ENCODE data around the gene PCSK7.
"Not testable (repeated sequence)": the region's sequence is repeated elsewhere in the genome, so short reads cannot be mapped to it uniquely, and the experiment has no call there.

The PCSK7 gene

DNA sequence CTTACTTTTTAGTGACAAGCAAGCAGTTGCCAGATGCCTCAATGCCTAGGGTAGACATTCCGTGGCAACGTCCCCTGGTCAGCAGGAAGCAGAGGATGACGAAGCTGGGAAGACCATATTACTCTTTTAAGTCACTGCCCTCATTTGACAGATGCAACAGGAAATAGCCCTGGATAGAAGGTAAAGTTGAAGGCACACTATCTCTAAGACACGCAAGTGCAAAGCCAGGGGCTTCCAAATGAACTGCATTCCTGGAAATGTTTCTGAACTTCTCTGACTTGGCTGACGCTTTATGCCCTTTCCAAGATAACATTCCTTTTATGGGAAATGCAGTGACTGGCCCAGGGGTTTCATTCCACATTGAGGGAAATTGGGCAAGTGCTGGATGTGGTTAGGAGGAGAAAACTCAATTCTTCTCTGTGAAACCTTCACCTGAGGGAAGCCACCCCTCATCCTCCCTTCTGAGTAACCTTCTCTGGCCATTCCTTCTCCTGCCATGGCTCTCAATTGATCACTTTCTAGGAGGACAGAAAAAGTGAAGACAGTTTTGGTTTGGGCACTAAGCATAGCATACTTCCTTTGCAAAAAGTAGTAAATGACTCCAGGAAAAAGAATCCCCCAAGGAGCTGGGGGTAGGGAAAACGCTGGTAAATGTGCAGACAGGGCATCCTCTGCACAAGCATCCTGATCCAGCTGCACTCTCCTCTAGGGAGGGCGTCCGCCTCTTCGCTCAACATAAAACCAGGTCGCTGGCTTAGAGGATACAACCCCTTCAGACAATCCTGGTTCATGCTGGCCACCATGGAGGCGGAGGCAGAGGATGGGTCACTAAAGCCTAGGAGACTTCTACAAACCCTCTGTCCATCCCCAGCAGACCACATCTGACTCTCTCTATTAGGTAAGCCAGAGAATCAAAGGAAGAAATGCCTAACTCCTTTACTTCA lies 14.5 kb downstream of the PCSK7 start:
- no peak for DNase-seq (ENCODE audit: low spot score)

DNA sequence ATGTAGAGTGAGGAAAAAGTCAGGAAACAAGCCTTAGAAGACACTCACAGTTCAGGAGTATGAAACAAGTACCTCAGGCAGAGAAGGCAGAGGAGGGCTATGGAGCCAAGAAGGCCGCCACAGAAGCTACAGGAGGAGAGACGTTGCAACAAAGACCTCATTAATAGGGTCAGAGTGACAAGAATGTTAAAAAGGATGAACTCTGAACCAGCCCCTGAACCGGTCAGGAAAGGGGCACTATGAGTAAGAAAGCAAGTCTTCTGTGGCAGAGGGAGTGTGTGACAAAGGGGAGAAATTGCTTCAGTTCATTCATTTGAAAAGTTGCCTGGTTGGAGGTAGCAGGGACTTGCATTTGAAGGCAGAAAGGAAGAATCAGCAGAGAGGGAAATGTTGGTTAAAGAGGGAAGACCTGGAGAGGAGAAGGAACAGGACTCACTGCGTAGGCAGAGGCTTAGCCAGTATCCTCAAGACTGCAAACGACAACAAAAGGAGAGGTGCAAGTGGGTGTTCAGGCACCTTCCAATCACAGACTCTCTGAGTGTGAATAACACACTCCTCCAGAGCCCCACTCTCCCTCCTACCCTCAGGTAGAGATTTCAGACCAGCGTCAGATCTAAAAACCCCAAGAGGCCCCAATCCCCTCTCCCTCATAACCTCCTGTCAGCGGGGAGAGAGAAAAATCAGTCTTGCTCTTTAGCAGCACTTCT lies 17.3 kb downstream of the PCSK7 start:
- no peak for DNase-seq (ENCODE audit: low spot score)

DNA sequence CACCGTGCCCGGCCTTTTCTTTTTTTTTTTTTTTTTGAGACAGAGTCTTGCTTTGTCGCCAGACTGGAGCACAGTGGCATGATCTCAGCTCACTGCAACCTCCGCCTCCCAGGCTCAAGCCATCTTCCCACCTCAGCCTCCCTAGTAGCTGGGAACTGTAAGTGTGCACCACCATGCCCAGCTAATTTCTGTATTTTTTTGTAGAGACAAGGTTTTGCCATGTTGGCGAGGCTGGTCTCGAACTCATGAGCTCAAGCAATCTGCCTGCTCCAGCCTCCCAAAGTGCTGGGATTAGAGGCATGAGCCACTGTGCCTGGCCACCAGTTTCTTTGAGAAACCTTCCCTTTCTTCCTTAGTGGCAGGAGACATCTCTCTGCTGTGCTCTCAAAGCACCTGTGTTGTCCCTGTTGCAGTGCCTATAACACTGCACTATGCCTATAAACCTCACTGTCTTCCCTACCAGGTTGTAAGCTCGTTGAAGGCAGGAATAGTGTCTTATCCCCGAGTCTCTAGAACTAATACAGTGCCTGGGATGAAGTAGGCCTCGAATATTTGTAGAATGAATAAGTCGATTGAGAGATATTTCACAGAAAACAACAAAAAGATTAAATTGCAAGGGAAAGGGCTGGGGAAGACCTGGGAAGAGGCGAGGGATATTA lies 19.0 kb downstream of the PCSK7 start:
- no peak for DNase-seq (ENCODE audit: low spot score)

DNA sequence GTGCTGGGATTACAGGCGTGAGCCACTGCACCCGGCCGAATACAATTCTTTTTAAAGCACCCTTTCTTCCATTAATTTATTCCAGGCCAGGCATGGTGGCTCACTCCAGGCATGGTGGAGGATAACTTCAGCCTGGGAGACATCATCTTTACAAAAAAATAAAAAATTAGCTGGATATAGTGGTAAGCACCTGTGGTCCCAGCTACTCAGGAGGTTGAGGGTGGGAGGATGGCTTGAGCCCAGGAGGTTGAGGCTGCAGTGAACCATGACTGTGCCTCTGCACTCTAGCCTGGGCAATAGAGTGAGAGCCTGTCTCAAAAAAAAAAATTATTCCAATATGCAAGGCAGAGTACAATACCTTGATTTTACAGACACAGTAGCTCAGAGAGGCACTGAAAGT lies 21.3 kb downstream of the PCSK7 start:
- DNase-seq (ENCODE audit: low spot score): no peak

DNA sequence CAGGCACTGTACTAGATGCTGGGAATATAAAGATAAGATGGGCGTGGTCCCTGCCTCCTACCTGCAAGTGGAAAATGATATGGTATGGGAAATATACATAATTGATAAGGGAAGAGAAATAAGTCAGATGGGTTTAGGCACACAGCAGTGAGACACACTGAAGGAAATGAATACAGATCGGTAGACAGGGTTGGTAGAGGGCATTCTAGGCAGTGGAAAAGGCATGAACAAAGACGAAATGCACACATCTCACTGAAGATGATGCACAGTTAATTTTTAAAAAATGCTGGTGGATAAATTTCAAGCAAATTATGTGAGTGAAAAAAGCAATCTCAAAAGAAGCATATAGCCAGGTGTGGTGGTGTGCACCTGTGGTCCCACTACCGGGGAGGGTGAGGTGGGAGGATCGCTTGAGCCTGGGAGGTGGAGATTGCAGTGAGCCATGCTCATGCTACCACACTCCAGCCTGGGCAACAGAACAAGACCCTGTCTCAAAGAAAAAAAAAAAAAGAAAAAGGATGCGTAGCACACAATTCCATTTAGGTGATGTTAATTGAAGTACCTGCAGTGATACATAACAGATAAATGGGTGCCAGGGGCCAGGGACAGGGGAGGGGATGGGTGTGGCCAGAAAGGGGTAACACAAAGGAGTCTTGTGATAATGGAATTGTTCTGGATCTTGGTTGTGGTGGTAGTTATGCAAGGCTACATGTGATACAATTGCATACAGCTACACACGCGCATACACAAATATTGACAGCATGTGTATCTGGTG lies 22.3 kb downstream of the PCSK7 start:
- DNase-seq (ENCODE audit: low spot score): not testable (repeated sequence)

DNA sequence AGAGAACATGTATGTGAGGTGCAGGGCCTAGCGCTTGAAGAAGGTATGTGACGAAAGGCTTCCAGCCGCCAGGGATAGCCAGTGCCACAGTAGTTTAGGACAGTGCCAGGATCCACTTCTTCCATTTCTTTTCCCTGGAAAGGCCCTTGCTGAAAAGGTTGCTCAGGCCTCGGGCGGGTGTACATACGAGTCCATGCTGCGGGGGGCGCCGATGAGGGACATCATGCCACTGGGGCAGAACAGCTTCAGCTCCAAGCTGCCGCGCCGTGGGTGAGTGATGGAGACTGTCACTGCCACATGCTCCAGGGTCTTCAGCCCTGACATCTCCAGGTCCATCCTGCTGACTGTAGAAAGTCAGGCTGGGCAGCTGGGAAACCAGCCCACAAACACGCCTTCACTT lies 23.2 kb downstream of the PCSK7 start:
- not testable (repeated sequence) for DNase-seq (ENCODE audit: low spot score)

DNA sequence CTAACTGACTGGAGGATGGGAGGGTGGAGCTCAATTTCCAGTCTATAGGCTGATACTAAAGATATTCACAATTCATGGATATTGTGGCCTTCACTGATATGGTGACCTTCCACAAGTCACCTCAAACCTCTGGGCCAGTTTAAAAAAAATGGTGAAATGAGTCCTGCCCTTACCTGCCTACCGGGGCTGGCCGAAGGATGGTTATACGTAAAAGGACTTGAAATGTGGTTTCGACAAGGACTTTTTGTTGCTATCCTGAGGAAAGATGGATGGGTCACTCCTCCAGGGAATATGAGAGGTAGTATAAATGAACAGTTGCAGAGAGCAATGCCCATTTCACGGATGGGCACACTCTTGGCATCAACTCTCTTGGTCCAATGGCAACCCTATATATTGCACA lies 24.4 kb downstream of the PCSK7 start:
- not testable (repeated sequence) for DNase-seq (ENCODE audit: low spot score)

DNA sequence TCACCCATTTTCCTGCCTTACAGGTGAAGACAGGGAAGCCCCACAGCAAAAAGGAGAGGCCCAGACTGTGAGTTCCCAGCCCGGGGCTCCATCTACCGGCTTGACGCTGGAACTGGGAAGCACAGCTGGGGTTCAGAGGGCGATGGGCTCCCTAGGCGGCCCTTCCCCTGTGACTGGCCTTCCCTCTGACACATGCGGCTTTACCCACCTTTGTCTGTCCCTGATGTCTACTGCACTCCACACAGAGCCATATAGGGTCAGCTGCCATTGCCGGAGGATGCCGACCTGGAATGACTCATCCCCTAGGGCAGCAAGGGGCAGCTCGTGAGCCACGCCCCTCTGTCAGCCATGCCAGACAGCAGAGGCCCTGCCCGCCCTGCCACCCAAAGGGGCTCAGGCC lies 25.0 kb downstream of the PCSK7 start:
- DNase-seq (ENCODE audit: low spot score): not testable (repeated sequence)

DNA sequence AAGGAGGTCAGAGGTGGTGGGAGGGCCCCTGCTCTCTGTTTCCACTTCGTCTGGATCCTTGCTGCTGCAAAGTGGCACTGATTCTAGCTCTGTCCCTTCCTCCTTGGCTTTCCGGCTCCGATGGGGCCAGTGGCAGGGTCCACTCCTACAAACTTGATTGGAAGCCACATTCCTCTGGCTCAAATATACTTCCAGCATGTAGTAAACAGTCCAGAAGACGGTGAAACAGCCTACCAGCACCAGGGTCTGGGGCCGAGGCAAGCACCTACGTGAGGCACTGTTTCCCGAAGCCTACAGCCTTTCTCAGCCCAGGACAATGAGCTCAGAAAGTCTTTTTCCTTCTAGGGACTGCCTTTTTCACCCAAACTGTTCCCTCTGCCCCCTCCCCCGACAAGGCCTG lies 25.8 kb downstream of the PCSK7 start:
- not testable (repeated sequence) for DNase-seq (ENCODE audit: low spot score)

DNA sequence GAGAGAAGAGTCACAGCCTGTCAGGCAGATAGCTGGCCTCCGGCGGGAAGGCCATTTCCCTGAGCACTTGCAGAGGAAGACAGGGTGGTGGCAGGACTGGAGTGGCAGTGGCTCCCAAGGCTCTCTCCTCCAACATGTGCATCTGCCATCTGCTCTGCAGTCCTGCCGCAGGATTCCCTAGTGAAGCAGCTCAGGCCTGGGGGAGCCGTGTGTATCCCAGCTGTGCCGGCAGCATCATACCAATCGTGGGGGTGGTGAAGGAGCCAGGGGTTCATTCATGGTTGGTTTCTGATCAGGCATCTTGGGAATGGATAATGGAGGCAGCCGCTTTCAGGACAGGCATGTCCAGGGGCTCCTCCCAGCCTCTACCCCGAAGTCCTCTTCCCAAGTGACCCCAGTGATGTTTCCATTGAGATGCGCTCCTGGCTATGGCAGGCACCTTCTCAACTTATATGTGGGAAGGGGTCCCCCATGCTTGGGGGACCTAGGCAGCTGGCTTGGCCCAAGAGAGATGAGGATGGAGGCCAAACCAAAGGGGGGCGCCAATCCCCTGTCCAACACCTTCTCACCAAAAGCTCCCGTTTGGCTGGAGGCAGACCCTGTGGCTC lies 26.6 kb downstream of the PCSK7 start:
- DNase-seq (ENCODE audit: low spot score): no peak

DNA sequence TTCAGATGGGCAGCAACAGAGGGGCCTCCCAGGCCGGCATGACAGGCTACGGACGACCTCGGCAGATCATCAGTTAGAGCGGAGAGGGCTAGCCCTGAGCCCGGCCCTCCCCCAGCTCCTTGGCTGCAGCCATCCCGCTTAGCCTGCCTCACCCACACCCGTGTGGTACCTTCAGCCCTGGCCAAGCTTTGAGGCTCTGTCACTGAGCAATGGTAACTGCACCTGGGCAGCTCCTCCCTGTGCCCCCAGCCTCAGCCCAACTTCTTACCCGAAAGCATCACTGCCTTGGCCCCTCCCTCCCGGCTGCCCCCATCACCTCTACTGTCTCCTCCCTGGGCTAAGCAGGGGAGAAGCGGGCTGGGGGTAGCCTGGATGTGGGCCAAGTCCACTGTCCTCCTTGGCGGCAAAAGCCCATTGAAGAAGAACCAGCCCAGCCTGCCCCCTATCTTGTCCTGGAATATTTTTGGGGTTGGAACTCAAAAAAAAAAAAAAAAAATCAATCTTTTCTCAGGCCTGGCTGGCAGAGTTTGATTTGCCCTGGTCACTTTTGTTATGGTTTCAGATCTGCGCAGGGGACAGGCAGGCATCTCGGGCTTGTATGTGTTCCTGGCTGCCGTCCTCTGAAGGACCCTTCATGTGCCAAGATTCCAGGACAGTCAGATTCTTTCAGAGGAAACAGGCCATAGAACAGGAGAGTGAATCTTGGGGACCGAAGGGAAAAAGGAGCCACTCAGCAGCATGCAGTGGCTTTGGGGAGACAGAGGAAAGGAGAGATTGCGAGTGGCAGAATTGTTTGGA lies 27.4 kb downstream of the PCSK7 start:
- no peak for DNase-seq (ENCODE audit: low spot score)

DNA sequence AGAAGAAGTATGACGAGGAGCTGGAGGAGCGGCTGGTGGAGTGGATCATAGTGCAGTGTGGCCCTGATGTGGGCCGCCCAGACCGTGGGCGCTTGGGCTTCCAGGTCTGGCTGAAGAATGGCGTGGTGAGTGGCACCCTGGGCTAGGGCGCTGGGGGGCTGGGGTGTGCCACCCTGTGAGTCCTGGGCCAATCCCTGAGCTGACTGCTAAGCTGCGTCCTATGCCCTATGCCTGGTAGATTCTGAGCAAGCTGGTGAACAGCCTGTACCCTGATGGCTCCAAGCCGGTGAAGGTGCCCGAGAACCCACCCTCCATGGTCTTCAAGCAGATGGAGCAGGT lies 28.8 kb downstream of the PCSK7 start:
- no peak for DNase-seq (ENCODE audit: low spot score)

DNA sequence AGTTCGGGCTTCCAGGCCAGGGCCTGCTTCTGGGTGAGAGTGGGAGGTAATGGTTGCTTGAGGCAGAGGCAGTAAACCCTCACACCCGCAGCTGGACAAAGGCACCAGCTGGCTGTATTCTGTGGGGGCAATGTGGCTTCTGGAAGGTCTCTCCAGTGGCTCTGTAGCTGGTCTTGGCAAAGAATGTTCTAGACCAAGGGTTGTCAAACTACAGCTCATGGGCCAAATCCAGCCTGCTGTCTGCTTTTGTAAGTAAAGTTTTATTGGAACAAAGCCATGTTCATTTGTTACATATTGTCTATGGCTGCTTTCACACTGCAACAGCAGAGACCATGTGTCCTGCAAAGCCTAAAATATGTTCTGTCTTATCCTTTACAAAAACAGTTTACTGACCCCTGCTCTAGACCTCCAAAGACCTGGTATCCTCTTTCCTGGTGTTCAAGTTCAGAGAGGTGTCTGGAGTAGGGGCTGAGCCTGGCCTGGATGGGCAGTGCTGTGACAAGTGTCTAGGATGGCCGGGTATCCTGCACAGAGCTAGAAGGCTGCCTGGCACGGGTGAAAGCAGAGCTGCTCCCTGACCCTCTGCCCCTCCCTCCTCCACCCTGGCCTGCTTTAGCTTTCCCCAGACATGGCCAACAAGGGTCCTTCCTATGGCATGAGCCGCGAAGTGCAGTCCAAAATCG lies 29.3 kb downstream of the PCSK7 start:
- no peak for DNase-seq (ENCODE audit: low spot score)

DNA sequence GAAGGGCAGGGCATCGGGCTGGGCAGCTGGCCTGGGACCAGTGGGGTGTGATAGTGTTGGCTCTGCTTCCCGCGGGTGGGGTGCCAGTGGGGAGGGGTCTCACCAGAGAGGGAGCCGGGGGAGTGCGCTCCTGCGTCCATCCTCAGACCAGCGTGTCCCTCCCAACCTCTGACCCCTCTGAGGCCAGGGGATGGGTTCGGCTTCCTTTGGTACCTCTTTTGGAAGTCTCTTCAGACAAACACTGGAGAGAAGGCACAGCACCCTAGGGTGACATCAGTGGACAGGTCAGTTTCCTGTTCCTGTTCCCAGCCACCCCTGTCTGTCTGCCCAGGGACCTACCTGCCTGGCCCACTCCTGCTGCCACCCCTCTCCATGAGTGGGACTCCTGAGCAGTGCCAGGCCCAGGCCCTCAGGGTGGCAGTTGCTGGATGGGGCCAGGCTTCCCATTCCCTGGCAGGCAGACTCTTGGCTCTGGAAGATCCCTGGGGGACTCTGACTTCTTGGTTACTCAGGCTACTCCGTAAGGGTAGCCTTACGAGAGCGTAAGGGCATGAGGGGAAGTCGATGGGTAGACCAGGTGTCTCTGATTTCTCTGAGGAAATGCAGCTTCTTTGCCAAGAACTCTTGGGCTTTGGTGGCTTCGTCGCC lies 30.1 kb downstream of the PCSK7 start:
- no peak for DNase-seq (ENCODE audit: low spot score)

DNA sequence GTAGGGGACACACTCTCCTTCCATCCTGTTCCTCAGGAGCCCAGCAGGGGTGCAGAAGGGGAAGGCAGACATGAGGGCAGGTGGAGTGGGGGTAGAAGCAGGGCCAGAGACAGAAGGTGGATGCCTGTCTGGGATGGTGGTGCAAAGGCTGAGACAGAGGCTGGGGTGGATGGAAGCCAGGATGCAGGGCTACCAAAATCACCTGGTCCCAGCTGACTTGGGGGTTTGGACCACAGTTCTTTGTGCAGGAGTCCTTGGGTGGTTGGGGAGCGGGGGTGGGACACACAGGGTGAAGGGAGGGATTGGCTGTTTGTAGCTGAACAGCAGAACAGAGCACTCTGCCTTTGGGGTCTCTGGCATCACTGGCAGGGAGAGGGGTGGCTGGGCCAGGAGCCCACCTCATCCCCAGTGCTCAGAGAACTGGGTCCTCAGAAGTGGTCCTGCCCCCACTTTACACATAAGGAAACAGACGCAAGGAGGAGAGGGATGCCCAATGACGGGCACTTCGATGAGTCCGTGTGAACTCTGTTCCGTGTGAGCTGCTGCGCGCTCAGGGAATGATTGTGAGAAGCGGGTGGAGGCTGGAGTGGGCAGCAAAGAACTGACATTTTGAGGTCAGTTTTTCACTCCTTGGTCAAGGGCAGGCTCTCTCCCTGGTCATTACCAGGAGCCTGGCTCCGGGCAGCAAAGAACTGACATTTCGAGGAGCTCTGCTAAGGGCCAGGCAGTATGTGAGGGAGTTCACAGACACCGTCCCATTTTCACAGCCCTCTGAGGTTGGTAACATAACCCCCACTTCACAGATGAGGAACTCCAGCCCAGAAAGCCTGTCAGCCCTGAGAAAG lies 30.8 kb downstream of the PCSK7 start:
- no peak for DNase-seq (ENCODE audit: low spot score)

DNA sequence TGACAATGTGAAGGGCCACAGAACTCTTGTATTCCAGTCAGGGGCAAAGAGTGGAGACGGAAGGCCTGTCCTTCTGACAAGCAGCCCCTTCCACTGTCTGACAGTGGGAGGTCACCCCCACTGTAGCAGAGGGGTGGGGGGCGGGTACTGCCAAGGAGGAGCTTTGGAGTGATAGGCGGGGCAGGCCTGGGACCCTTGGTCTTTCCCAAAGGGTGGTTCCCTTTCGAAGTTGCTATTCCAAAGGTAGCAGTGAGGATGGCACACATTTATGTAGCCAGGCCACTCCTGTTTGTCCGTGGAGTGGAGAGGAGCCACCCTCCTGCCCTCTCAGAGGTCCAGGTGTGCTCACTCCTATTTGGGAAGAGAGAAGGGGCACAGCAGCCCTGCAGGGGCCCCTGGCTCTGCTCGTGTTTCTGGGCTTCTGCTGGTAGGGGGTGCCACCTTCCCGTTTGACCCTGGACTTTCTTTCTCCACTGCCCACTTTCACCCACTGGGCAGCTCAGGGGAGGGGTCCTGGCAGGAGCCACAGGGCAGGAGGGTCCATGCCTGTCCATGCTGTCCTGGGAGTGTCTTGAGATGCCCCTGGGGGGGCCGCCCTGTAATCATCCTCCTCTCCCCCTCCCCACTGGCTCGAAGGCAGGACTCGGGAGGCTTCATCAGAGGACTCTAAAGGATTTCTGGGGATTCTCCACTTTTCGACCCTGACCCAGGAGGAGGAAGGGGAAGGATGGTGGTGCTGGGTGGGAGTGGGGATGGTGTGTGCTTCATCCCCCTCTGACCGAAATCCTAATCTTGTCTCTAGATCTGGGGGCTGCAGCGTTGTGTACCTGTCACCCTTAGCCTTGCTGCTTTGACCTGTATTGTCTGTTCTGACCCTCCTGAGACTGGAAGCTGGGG lies 31.7 kb downstream of the PCSK7 start:
- no peak for DNase-seq (ENCODE audit: low spot score)

DNA sequence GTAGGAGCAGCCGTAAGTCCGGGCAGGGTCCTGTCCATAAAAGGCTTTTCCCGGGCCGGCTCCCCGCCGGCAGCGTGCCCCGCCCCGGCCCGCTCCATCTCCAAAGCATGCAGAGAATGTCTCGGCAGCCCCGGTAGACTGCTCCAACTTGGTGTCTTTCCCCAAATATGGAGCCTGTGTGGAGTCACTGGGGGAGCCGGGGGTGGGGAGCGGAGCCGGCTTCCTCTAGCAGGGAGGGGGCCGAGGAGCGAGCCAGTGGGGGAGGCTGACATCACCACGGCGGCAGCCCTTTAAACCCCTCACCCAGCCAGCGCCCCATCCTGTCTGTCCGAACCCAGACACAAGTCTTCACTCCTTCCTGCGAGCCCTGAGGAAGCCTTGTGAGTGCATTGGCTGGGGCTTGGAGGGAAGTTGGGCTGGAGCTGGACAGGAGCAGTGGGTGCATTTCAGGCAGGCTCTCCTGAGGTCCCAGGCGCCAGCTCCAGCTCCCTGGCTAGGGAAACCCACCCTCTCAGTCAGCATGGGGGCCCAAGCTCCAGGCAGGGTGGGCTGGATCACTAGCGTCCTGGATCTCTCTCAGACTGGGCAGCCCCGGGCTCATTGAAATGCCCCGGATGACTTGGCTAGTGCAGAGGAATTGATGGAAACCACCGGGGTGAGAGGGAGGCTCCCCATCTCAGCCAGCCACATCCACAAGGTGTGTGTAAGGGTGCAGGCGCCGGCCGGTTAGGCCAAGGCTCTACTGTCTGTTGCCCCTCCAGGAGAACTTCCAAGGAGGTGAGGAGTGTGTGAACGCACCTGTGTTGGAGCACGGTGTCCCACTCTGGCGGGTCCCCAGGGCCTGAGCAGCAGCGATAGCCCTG lies 32.6 kb downstream of the PCSK7 start, which contains the start of gene TAGLN:
TSS of gene TAGLN (plus strand) at position 318 of the 863 bp plus-strand sequence. CDS start 3,644 bp downstream, outside the sequence.
- peak; percentile 43 for DNase-seq (ENCODE audit: low spot score)

All from D341Med (cell line).